ENCODE data around the gene TRIM14. TPM values are rescaled to one million over a fixed set of nuclear protein-coding genes. Genes with fewer than 3 reads are reported as not detected.

Gene TRIM14
- polyA plus RNA-seq, 2 of the 4 experiments (the other 2 are of a cell fraction): 8.8 to 9.2 TPM

DNA sequence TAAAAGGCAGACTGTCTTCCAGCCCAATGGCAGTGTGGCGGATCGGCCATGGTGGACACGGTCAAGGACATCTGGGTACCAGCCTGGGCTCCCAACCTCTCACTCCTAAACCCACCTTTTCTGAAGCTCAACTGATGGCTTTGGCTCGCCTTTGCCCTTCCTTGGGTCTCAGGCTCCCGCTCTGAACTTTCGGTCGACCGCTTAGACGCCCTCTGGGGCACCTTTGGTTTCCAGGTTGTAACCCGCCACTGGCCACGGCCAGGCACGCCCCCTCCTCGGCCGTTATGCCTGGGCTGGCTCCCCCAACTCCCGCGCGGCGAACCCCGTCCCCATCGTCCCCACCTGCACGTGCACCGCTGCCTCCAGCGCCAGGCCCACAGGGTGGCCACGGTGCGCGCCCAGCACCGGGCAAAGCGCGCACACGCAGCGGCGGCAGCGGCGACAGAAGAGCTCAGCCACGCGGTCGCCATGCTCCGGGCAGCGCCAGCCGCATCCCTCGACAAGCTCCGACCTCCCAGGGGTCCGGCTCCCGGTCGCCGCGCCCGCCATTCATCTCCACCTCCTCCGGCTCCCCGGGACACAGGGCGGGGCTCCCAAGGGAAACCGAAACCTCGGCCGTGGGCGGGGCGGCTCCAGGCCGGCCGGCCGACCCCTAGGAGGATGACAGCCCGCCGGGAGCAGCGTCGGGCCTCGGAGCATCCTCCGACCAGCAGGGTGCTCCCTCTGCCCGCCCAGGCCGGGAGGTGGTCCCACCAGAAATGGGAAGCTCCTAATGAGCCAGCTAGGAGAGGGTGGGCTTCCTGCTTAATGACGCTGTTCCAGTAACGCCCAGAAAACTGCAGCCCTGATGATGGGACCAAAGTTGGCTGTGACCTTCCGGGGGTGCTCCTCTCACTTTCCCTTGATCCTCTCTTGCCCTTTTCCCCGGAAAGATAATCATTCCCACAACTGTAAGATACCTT is at the start of gene TRIM14 (continued):
- TF ChIP-seq POLR2AphosphoS2 (conservative IDR thresholded peaks at IDR 0.05; ENCODE audit: low read length) (no peak), EHMT2 (IDR thresholded peaks at IDR 0.05; ENCODE audit: low read depth) (no peak), HOXB5 (CRISPR knock-in tag; IDR thresholded peaks at IDR 0.05) (no peak), CBX8 (IDR thresholded peaks at IDR 0.05) (no peak), NFE2L2 (conservative IDR thresholded peaks at IDR 0.05; ENCODE audit: low read length) (no peak), NPAS2 (CRISPR knock-in tag; IDR thresholded peaks at IDR 0.05; ENCODE audit: borderline replicate concordance) (no peak), ZNF302 (CRISPR knock-in tag; IDR thresholded peaks at IDR 0.05) (no peak), FOSL2 (IDR thresholded peaks at IDR 0.05) (no peak), FOSL2 (CRISPR knock-in tag; IDR thresholded peaks at IDR 0.05) (no peak), ZC3H11A (IDR thresholded peaks at IDR 0.05) (no peak), HEYL (CRISPR knock-in tag; IDR thresholded peaks at IDR 0.05) (no peak), KDM5A (IDR thresholded peaks at IDR 0.05) (no peak), FOXS1 (CRISPR knock-in tag; IDR thresholded peaks at IDR 0.05) (no peak), POLR2A (IDR thresholded peaks at IDR 0.05; ENCODE audit: low read length) (peak; percentile 34), CHD2 (IDR thresholded peaks at IDR 0.05; ENCODE audit: low read length, partially characterized antibody) (no peak), SMC3 (IDR thresholded peaks at IDR 0.05) (peak; percentile 39), EP300 (IDR thresholded peaks at IDR 0.05) (no peak), CBX2 (IDR thresholded peaks at IDR 0.05; ENCODE audit: borderline replicate concordance, low read depth) (no peak), RNF2 (IDR thresholded peaks at IDR 0.05; ENCODE audit: borderline replicate concordance, low read depth) (no peak), FOSB (CRISPR knock-in tag; IDR thresholded peaks at IDR 0.05) (no peak)
- TF ChIP-seq, protein P1, sequence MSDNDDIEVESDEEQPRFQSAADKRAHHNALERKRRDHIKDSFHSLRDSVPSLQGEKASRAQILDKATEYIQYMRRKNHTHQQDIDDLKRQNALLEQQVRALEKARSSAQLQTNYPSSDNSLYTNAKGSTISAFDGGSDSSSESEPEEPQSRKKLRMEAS (IDR thresholded peaks at IDR 0.05): peak; percentile 96
- TF ChIP-seq, protein P2, sequence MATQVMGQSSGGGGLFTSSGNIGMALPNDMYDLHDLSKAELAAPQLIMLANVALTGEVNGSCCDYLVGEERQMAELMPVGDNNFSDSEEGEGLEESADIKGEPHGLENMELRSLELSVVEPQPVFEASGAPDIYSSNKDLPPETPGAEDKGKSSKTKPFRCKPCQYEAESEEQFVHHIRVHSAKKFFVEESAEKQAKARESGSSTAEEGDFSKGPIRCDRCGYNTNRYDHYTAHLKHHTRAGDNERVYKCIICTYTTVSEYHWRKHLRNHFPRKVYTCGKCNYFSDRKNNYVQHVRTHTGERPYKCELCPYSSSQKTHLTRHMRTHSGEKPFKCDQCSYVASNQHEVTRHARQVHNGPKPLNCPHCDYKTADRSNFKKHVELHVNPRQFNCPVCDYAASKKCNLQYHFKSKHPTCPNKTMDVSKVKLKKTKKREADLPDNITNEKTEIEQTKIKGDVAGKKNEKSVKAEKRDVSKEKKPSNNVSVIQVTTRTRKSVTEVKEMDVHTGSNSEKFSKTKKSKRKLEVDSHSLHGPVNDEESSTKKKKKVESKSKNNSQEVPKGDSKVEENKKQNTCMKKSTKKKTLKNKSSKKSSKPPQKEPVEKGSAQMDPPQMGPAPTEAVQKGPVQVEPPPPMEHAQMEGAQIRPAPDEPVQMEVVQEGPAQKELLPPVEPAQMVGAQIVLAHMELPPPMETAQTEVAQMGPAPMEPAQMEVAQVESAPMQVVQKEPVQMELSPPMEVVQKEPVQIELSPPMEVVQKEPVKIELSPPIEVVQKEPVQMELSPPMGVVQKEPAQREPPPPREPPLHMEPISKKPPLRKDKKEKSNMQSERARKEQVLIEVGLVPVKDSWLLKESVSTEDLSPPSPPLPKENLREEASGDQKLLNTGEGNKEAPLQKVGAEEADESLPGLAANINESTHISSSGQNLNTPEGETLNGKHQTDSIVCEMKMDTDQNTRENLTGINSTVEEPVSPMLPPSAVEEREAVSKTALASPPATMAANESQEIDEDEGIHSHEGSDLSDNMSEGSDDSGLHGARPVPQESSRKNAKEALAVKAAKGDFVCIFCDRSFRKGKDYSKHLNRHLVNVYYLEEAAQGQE (IDR thresholded peaks at IDR 0.05): no peak
- TF ChIP-seq, protein P3, sequence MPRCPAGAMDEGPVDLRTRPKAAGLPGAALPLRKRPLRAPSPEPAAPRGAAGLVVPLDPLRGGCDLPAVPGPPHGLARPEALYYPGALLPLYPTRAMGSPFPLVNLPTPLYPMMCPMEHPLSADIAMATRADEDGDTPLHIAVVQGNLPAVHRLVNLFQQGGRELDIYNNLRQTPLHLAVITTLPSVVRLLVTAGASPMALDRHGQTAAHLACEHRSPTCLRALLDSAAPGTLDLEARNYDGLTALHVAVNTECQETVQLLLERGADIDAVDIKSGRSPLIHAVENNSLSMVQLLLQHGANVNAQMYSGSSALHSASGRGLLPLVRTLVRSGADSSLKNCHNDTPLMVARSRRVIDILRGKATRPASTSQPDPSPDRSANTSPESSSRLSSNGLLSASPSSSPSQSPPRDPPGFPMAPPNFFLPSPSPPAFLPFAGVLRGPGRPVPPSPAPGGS (IDR thresholded peaks at IDR 0.05): 0 out of 3 replicates have a peak, but pooled peaks have one; percentile 25

DNA sequence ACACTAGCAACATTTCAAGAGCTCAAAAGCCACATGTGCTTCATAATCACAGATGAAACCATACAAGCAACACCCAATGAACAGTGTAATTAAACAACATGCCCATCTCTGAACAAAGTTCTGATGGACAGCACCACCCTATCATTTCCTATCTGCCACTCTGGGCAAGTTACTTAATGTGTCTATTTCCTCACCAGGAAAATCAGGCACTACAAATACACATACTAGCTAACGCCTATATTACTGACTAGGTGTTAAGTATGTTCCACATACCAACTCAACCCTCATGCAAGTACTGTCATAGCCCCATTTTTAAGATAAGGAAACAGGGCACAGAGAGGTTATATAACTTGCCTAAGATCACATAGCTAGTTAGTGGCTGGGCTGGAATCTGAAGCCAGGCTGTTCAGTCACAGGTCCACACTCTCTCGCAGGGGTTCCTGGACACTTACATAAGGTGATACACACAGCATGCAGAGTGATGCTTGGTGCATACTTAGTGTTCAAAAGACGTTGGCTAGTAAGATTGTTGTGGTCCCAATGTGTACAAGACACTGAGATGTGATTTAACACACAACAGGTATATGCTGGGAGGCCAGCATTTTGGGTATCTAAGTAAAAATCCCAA is 49.2 kb upstream of the TRIM14 start:
- Histone ChIP-seq H3K4me2 (no peak overlapping the region), H3K9me3 (no peaks in the 10 kb centered on the region), H3K4me1 (0 out of 3 replicates have a peak, but pooled peaks cover 3% of the 10 kb centered on the region), H3K4me3 (no peak overlapping the region), H3K27ac (no peak overlapping the region)
- DNase-seq (ENCODE audit: low read depth in 1 of 2, low spot score in 1 of 2): no peak
- no peak for ATAC-seq
- CTCF ChIA-PET: interaction anchor here (0.7 kb wide), 1 partner anchor 10 kb away, joined by 3 read pairs; no protein-coding TSS in a partner anchor
- no peak for TF ChIP-seq RAD21 (conservative IDR thresholded peaks at IDR 0.05 in 1 of 2, IDR thresholded peaks at IDR 0.05 in 1 of 2)
- TF ChIP-seq FOSB (CRISPR knock-in tag; IDR thresholded peaks at IDR 0.05): no peak
- no peak for TF ChIP-seq GATA3 (IDR thresholded peaks at IDR 0.05; ENCODE audit: borderline replicate concordance)
- TF ChIP-seq TFCP2L1 (CRISPR knock-in tag; IDR thresholded peaks at IDR 0.05): no peak
- no peak for TF ChIP-seq RFX5 (IDR thresholded peaks at IDR 0.05)
- TF ChIP-seq ESRRA (IDR thresholded peaks at IDR 0.05; ENCODE audit: borderline replicate concordance, low read length): no peak
- no peak for FAIRE-seq
- POLR2A ChIA-PET: no interaction called here
- WGBS (ENCODE audit: missing lambda C conversion rate): 54% methylated on average over 3 of the region's 3 CpGs
